NCI-H82 treated with DMSO at 0.1 percent for 48 hours (cell line): ENCODE measurements around the gene AMBN.

ENCODE experiments used
- DNase-seq: peaks from one replicate; lab custom pipeline; 2025; ENCODE audit not compliant: unreplicated experiment; lab: John Stamatoyannopoulos, UW

The AMBN gene

GRCh38 chr4:70591955-70592582, at the start of gene AMBN:
Gene AMBN (plus strand): TSS chr4:70592256. CDS start chr4:70592359, 103 bp downstream.
- no peak for DNase-seq

- no peak for DNase-seq
Observed at GRCh38 chr4:70544279-70544868, 47.7 kb upstream of the AMBN start.

GRCh38 chr4:70556856-70557255, 35.2 kb upstream of the AMBN start:
- no peak for DNase-seq

GRCh38 chr4:70559211-70559830, 32.7 kb upstream of the AMBN start:
- DNase-seq = peak; percentile 31

GRCh38 chr4:70559924-70560323, 32.1 kb upstream of the AMBN start:
- DNase-seq = no peak

- DNase-seq = peak; percentile 68
Observed at GRCh38 chr4:70564033-70564432, 28.0 kb upstream of the AMBN start.

- no peak for DNase-seq
Observed at GRCh38 chr4:70570796-70571195, 21.3 kb upstream of the AMBN start.

GRCh38 chr4:70571772-70572171, 20.3 kb upstream of the AMBN start:
- no peak for DNase-seq

- DNase-seq = no peak
Observed at GRCh38 chr4:70575964-70576363, 16.1 kb upstream of the AMBN start.

GRCh38 chr4:70577220-70577927, 14.7 kb upstream of the AMBN start:
- DNase-seq = no peak

- DNase-seq = no peak
Observed at GRCh38 chr4:70581980-70582379, 10.1 kb upstream of the AMBN start.

GRCh38 chr4:70583952-70584834, 7.9 kb upstream of the AMBN start:
- DNase-seq = no peak

- DNase-seq = no peak
Observed at GRCh38 chr4:70586841-70587240, 5.2 kb upstream of the AMBN start.

GRCh38 chr4:70589785-70590184, 2.3 kb upstream of the AMBN start:
- DNase-seq = no peak

- DNase-seq = no peak
Observed at GRCh38 chr4:70594196-70594595, 2.1 kb downstream of the AMBN start.

- DNase-seq = no peak
Observed at GRCh38 chr4:70600305-70600704, 8.2 kb downstream of the AMBN start.

GRCh38 chr4:70600977-70601376, 8.9 kb downstream of the AMBN start:
- DNase-seq = no peak

- DNase-seq = peak; percentile 63
Observed at GRCh38 chr4:70601422-70602039, 9.5 kb downstream of the AMBN start.

GRCh38 chr4:70603856-70604255, 11.8 kb downstream of the AMBN start:
- DNase-seq = no peak

- DNase-seq = no peak
Observed at GRCh38 chr4:70606459-70606858, 14.4 kb downstream of the AMBN start.
